ENCODE measurements around the gene KCNN3.

The KCNN3 gene

GRCh38 chr1:154748405-154748775 is 121.7 kb downstream of the KCNN3 start:
- no peak for DNase-seq

GRCh38 chr1:154747740-154748404 is 122.2 kb downstream of the KCNN3 start:
- no peak for DNase-seq

GRCh38 chr1:154747380-154747739 is 122.7 kb downstream of the KCNN3 start:
- no peak for DNase-seq

DNA sequence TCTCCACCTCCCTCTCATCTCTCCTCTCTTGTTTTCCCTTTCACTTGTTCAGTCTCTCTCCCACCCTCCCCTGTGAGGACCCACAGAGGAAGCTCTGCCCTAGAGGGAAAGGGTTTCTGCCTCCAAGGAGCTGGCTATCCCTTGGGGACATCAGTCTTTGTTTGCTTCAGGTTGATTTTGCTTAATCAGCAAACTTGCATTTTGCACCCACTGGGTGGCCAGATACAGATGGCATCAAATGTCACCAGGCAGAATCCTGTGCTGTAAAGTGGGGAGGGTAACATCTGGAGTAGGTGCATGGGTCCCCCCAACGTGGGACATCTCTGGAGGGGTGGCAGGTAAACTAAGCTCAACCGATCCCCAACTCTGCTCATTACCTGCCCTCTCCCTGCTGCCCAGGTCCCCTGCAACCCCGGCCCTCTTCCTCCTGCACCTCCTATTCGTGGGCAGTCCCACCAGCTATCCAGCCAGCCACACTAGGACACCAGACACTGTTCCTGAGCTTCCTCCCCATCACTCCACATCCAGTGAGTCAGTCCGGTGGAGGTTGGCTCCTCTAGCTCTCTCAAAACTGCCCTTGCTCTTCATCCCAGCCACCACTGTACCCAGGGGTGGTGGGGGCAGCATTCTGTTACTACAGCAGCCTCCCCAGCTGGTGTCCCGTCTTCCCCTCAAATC is 123.3 kb downstream of the KCNN3 start:
- DNase-seq = no peak

DNA sequence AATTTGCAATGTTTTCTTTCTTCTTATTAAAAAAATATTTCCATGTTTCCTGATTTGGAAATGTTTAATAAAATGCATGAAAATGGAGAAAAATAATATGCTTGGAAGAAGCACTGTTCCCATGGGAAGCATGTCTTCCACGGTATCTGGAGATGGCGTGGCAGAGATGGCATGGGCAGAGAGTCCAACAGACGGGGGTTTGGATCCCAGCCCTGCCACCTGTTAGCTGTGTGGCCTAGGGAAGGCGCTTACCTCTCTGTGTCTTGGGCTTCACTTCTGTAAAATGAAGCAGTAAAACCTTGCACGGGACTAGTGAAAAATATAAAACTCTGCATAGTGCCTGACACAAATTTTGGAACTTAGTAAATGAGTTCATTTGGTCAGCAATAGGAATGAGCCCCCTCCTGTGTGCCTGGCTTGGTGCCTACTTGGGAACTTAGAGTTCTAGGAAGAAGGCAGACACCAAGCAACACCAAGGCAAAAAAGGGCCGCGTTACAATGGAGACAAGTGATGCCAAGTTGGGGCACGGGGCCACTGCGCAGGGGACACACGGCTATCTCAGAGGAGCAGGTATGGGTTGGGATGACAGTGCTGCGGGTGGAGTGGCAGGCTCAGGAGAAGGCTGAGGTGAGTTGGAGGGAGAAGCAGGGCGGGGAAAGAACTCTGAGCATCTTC is 124.2 kb downstream of the KCNN3 start:
- no peak for DNase-seq

DNA sequence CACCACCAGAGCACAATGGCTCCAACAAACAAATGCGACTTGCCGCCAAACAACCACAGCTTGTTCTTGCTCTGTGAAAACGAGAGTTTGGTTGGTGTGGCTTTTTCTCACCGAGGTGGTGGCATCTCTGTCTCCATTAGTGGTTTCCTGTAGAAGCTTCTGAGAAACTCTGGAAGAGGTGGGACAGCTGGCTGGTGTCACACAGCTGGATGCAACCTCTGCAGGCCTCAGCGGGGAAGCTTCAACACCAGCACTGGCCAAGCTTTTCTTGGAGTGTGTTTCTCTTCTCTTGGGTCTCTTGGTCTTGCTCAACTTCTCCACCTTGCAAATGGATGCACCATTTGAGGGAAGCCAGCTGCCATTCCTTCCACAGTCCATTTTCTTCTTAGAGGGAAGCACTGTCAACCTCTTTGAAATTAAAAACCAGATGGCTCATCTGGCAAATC is 124.8 kb downstream of the KCNN3 start:
- no peak for DNase-seq

GRCh38 chr1:154744352-154745035 is 125.6 kb downstream of the KCNN3 start:
- no peak for DNase-seq

DNA sequence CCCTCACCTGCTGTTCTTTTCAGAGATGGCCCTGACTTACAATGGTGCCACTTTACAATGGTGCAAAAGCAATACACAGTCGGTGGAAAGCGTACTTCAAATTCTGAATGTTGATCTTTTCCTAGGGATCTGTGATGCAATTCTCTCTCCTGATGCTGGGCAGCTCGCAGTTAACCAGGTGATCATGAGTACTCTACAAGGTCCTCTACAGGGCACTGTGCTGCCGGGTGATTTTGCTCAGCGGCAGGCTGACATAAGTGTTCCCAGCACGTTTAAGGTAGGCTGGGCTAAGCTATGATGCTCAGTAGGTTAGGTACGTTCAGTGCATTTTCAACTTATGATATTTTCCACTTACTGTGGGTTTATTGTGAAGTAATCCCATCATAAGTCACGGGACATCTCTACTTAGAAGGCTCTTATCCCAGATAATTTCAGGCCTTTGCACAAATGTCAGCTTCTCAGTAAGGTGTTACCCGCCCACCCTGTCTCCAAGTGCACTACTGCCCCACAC is 126.5 kb downstream of the KCNN3 start:
- DNase-seq = no peak

DNA sequence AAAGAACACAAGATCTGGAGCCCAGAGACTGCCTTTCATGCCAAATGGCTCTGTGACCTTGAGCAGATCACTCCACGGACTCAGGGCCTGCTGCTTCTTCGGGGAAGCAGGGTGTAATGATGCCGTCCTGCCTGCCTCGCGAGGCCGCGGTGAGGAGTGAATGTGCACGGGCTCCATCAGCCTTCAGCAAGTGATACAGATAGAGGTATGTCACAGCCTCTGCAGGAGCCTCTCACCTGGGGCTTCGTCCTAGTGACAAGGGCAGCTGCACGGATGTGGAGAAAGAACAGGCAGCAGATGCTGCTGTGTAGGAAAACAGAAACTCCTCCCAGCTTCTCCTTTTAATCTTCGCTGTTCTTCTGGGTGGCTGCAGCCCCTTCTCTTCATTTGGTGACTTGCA is 127.5 kb downstream of the KCNN3 start:
- no peak for DNase-seq

DNA sequence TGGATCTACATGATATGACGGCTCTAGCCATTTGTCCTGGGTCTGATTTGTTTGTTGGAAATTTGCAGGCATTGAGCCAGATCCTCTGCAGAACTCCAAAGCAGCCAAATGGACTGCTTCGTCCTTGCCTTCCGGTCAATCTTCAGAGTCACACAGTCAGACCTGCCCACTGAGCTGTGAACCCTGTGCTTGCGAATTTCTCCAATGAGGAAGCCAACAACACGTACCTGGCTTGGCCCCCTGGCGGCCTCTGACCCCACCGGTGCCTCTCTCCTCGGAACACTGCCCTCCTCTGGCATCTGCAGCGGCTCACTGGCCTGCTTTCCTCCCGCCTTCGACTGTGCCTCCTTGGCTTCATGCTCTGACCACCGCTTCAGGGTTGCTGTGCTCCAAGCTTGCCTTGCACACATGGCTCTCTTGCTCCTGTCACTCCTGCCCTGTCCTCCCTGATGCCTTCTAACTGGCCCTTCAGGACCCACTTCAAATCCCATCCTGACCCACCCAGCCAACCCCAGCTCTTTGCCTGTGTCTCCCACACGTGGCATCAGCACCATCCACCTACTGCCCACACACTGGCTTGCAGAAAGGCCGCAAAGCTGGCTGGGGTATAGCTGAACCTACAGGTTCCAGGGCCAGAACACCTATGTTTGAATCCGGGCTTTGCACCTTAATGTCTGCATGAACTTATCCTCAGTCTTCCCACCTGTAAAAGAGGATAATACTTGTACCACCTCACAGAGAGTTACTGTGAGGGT is 128.2 kb downstream of the KCNN3 start:
- DNase-seq = no peak

GRCh38 chr1:154741327-154741726 is 128.8 kb downstream of the KCNN3 start:
- DNase-seq = peak; percentile 41

DNA sequence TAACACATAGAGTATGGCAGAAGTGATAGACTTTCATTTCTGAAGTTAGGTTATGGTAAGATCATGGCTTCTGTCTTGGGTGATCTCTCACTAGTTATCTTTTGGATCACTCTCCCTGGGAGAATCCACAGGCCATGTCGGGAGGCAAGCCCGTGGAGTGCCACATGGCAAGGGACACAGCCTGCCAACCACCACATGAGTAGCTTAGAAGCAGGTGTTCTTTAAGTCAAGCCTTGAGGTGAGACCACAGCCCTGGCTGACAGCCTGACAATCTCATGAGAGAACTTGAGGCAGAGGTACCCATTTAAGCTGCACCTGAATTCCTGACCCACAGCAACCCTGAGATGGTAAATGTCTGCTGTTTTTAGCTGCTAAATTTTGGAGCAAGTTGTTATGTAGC is 130.4 kb downstream of the KCNN3 start:
- DNase-seq = no peak

DNA sequence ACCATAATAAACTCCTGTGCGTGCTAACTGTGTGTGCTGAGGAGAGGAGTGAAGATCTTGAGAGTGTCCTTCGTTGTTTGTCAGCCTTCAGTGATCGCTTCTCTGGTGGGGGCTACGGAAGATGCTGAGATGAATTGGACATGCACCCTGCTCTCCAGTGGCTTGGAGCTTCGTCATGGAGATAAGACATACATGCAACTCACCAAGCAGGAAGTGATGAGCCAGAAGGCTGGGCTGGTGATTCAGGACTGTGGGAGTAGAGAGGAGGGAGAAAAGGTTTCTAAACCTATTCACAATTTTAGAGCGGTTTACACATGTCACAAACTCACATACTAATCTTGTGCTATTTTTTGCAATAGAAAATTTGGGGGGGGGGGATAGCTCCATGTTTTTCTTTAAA is 133.2 kb downstream of the KCNN3 start:
- peak; percentile 67 for DNase-seq

GRCh38 chr1:154735804-154736168 is 134.3 kb downstream of the KCNN3 start:
- no peak for DNase-seq

DNA sequence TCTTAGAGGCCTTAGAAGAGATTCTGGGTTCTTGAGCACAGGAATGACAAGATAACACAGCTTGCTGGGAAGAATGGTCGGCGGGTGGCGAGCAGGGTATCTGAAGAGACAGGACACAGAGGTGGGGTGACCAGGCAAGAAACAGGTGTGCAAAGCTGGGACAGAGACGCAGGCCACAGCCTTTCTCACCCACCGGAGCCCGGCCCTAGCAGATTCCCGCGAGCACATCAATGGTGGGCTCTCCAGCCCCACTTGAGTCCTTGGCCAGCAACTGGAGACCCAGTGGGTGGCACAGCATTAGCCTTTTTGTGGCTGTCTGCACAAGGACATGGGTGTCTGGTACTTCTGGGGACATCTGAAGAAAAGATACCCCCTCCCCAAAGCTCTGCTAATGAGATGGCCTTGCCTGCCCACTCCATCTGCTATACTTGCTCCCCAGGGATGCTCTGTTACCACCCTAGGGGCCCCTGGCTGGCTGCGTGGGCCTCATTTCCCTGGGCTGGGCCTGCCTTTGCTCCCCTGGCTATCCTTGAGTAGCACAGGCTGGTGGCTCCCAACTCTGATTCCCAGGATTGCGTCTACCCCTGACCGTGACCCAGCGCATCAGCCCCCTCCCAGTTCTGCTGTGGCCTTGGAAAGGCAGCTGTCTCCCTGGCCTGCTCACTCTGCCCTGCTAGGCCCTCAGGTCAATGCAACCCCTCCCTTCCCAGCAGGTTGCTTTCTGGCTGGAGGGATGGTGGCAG is 134.8 kb downstream of the KCNN3 start:
- no peak for DNase-seq

DNA sequence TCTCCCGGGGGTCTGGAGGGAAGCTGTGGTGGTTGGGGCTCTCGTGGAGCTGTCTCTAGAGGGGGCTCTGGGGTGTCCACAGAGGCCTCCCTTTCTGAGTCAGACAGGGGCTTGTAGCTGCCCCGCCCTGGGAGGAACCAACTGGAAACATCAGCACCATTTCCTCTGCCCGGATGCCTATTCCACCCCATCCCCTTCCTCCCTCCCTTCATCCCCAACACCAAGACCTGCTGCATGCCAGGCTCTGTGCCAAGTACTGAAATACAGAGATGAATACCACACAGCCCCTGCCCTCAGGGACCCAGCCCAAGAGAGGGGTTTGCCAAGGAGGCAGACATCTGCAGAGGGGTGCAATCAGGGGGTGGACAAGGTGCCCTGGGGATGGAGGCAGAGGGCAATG is 136.5 kb downstream of the KCNN3 start:
- no peak for DNase-seq

DNA sequence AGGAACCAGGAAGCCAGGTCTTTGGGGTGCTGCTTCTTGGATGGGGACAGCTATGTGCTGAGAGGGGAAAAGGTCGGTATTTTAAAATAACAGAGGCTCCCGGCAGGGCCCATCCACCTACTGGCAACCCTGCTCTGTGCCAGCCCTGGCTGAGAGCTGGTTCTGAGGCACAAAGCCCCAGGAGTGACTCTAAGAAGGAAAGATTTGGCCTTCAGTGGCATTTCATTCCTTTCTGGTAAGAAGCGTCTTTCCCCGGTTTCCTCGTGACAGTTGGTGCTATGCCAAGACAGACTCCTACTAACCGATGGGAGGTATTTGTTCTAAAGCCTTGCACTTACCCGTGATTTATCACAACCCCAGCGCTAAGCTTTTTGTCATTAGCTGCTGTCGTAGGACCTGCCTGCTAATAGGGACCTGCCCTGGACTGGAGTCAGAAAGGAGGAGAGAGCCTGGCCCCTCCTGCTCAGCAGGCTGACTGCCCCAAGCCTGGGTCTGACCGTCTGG is 139.0 kb downstream of the KCNN3 start:
- DNase-seq = peak; percentile 48

- DNase-seq = peak; percentile 75
These were observed 139.8 kb downstream of the KCNN3 start for GRCh38 chr1:154730259-154730658.

DNA sequence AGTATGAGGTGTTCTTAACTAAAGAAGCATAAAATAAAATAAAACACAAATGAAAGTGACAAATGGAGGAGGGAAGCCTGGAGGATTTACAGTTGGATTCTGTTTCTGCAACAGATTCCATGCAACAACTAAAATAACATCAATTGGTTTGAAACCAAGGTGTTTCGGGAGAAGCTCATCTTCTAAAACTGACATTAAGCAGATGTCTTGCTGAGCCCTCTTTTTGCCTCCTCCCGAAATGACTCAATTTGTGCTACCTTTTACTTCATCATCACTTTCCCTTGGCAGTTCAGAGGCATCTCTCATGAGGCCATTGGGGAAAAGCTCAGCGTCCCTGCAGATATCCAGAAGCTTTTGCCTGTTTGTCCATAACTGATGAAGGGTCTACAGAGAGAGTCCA is 140.5 kb downstream of the KCNN3 start:
- no peak for DNase-seq

- DNase-seq = peak; percentile 77
These were observed 141.0 kb downstream of the KCNN3 start for GRCh38 chr1:154729031-154729442.

Measured in fibroblast of skin of back (primary cell).